PC-3 (cell line): ENCODE results near the gene SINHCAF.

Experiments used
- CTCF ChIP-seq: fragments of 300-600 bp; sonication (generic); conservative IDR thresholded peaks from 2 replicates; pipeline ENCODE4 v1.5.1; 2017; ENCODE audit warnings: antibody characterized with exemption, low read depth, mild to moderate bottlenecking, low read length
- EZH2phosphoT487 ChIP-seq: fragments of 300-600 bp; sonication (generic); IDR thresholded peaks from 2 replicates; pipeline ENCODE4 v1.6.1; 2018; ENCODE audit warnings: mild to moderate bottlenecking, antibody characterized with exemption, low read length, borderline replicate concordance

- TF ChIP-seq CTCF (no peak), EZH2phosphoT487 (no peak)
These were observed 14.1 kb upstream of the SINHCAF start for GRCh38 chr12:31339831-31340622.
